Inferior parietal cortex (tissue), 1 donor: ENCODE measurements around the gene TLR10.

ENCODE experiments used
- DNase-seq: peaks from one replicate; pipeline ENCODE4 v3.0.0-alpha.2; 2016; ENCODE audit errors: extremely low spot score

Gene TLR10

DNA sequence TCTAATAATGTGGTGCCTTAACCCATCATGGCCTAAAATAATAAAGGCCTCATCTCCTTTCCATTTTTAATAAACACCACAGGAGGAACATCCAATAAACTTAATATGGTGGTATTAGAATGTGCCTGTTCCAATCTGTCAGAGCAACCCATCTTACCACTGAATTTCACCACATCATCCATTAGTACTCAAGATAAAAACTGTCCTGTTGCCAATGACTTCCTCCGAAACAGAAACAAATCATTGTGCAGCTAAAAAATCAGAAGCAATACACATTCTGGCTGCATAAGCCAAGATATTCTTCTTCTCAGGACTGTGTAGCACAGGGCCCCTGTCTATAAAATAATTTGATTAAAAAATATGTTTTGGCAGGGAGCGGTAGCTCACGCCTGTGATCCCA is 18.5 kb downstream of the TLR10 start:
- DNase-seq = no peak

- no peak for DNase-seq
Observed at GRCh38 chr4:38762560-38762959, 20.2 kb downstream of the TLR10 start.

DNA sequence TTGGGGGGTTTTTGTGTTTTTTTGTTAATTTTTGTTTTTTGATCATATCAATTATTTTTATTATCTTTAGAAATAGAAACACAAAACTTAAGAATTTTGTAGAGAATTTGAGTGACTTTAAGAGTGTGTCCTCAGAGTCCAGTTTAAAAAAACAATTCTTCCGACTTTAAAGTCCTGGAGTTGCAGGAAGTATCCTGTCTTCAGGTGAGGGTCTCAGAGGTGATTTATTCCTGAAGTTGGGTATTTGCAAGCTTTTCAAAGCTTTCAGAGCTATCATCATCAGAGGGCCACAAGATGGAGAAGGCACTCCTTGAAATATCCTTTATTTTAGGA is 23.0 kb downstream of the TLR10 start:
- no peak for DNase-seq

- DNase-seq = peak; percentile 96
Observed at GRCh38 chr4:38759113-38759789, 23.5 kb downstream of the TLR10 start.

- DNase-seq = no peak
Observed at GRCh38 chr4:38757945-38758600, 24.7 kb downstream of the TLR10 start.

DNA sequence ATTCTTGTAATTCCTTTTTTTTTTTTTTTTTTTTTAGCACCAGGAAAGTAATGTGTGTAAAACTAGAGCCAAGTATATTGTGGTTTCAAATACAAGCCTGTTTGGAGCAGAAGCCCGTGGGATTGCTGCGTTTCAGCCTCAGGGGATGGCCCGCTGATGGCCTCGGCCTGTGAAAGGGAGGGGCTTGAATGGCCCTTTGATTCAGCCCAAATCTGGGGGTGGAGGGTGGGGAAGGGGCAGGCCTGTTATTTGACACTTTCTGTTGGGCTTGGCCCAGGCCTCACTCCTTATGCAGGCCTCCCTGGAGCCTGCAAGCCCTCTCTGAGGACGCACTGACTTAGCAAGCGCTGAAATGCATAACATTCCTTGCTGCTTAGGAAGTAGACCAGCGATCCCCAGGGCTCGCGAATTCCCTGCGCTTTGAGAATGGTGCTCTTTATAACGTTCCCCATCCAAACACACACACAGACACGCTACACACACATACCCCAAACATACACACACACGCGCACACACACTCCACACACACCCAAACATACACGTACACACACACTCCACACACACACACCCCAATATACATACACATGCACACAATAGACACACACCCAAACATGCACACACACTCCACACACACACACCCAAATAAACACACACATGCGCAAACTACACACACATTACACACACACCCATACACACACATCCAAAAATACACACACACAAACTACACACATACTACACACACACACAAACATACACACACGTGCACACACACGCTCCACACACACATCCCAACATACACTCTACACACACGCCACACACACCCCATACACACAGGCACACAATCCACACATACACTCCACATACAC is 29.6 kb downstream of the TLR10 start:
- DNase-seq = no peak

- DNase-seq = no peak
Observed at GRCh38 chr4:38752372-38752940, 30.3 kb downstream of the TLR10 start.

DNA sequence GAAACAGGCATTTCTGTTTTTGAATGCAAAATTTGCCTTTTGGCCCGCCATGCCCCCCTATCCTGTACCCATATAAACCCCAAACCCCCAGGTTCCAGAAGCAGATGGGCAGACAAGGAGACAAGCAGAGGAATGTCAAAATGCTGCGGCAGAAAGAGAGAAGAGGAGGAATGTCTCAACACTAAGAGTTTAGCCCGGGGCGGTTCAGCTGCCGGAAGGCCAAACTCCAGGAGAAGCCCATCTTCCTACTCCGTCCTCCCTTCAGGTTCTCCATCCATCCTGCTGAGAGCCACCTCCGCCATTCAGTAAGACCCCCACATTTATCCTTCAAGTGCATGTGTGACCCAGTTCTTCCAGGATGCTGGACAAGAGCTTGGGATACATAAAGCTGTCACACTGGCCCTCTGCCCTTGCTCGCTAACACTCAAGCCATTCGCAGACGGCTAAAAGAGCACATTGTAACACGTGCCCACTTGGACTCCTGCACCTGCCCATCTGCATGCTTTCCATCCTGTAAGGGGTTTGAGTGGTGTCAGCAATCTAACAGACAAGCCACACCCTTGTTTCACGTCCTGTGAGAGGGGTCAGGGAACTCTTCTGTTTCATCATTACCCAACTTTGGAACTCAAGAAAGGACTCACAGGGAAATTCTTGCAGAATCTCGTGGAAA is 31.3 kb downstream of the TLR10 start:
- no peak for DNase-seq

DNA sequence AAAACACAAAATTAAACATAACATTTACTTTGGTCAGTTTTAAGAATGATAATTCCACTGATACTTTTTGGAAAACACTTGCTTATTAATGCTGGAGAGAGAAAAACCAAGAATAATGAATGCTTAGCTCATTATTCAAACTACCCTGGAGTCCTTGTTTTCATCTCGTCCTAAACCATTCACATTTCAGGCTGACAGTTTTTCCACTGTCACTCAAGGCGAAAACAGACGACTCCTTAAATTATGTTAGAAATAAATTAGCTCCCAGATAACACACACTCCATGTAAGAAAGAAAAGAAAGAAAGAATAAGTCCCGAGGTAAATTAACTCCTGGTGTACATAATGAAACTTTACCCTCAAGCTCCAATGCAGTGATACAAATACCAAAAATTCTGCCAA is 33.5 kb downstream of the TLR10 start:
- DNase-seq = no peak

DNA sequence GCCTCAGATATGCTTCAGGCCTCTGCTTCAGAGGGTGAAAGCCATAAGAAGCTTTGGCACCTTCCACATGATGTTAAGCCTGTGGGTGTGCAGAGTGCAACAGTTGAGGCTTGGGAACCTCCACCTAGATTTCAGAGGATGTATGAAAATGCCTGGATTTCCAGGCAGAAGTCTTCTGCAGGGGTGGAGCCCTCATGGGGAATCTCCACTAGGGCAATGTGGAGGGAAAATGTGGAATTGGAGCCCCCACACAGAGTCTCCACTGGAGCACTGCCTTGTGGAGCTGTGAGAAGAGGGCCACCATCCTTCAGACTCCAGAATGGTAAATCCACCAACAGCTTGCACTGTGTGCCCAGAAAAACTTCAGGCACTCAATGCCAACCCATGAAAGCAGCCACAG is 35.2 kb downstream of the TLR10 start:
- no peak for DNase-seq

DNA sequence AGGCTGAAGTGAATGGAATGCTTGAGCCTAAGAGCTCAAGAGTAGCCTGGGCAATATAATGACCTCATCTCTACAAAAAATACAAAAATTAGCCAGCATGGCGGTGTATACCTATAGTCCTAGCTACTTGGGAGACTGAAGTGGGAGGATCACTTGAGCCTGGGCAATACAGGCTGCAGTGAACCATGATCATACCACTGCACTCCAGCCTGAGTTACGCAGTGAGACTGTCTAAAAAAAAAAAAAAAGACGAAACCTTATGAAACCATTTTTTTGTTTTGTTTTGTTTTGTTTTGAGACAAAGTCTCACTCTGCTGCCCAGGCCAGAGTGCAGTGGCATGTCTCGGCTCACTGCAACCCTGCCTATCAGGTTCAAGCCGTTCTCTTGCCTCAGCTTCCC is 36.9 kb downstream of the TLR10 start:
- no peak for DNase-seq

GRCh38 chr4:38743866-38744265 is 38.9 kb downstream of the TLR10 start:
- peak; percentile 56 for DNase-seq

- DNase-seq = no peak
Observed at GRCh38 chr4:38740303-38740702, 42.5 kb downstream of the TLR10 start.

DNA sequence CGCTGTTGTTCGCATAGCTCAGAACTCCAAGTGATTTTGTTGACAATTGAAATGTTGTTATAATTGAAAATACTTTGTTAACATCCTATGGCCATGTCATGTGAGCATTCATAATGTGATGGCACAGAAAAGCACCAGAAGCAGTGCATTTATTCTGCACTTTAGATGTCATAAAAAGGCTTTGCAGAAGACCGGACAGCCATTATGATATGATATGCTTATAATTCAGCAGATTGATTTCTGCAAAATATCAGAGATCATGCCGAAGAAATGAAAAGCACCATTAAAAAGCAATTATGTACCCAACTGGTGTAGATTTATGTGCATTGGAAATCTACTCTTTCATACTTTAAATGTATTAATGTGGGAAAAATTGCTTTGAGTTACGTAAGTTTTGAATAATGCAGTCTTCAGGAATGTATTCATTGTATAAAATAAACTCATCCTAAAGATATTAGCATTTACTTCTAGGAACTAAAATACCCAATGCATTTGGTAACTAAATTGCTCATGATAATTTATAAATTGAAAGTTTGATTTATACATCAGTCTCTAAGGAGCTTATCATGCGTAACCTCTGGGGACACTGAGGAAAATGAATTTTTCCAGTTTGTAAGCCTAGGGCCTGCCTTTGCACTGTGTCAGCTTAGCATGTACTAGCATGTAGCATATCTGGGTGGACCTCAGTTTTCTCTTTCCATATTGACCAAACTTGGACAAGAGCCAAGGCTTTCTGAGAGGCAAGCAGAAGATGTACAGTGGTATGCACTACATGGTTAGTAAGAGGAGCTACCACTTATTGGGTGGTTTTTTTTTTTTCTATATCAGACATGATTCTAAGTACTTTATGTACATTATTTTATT is 43.6 kb downstream of the TLR10 start:
- no peak for DNase-seq

- no peak for DNase-seq
Observed at GRCh38 chr4:38735870-38736269, 46.9 kb downstream of the TLR10 start.

DNA sequence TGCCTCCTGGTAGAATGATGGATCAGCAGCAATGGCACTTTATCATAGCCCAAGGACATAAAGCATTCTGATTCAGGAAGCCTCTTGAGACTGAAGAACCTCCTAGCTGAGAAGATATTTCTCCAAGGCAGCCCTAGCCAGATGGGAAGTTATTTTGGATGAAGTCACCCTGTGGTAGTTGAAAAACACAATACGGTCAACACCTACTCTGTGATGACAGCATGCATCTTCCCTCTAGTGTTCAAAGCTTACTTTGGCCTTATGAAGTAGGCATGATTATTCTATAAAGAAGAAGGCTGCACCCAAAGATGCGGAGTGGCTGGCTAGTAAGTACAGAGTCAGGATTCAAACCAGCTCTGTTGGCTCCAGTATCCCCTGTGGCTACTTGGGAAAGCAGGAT is 47.9 kb downstream of the TLR10 start:
- no peak for DNase-seq

DNA sequence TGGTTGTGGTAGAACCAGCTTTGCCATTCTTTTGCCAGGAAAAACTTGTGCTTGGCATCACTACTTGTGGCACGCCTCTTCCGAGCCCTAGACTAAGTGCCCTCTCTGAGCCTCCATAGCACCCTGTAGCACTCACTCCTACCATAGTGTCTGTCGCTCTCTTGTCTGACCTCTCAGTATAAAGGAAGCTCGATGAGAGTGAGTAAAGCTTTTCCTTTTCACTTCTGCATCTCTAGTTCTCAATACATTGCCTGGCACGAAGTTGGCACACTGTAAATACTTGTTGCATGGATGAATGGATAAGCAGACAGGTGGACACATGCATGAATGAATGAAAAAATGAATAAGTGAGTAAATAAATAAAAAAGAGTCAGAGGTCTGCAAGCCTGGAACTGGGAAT is 48.3 kb downstream of the TLR10 start:
- no peak for DNase-seq

- DNase-seq = no peak
Observed at GRCh38 chr4:38733663-38734062, 49.1 kb downstream of the TLR10 start.

GRCh38 chr4:38730830-38731646 is 51.8 kb downstream of the TLR10 start:
- DNase-seq = peak; percentile 87

- no peak for DNase-seq
Observed at GRCh38 chr4:38730493-38730829, 52.3 kb downstream of the TLR10 start.
